HG02798 (cell line): ENCODE data around the gene PEF1.

Experiments
- ATAC-seq: cut with Tn5 transposase; IDR thresholded peaks from one replicate; pipeline ENCODE4 v1.9.1; 2021; ENCODE audit warnings: mild to moderate bottlenecking; ENCODE audit not compliant: unreplicated experiment, poor library complexity

PEF1 gene

DNA sequence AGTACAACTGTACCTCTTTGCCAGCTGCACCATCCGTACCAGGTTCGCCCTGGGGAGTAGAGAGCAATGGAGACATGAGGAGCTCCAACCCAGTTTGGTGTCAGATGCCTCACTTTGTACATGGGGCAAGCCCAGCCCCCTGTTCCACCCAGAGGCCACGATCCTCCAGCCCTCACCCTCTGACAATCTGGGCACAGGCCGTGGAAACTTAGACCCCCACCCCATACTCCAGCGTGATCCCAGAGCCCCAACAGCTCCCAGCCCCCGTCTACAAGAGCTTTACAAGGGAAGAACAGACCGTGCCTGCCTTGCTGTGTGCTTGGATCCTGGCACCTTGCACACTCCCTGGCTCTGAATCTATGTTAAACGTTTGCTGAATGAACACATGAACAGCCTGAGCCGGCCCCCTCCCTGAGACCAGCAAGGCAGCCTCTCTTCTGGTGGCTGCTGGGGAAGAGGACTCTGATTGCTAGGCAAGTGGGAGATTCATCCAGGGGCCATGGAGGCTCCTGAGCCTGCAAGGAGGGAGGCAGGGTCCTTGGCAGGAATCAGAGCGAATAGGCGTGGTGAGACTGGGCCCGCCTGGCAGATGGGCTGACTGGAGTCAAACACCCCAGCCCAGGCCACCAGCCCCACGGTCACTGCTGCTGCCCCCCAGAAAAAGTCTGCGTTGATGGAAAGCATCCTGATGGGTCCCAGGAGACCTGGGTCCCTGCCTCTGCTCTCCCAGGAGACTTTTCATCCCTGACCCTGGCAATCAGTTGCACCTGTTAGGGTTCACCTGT, 12.5 kb upstream of the PEF1 start:
- ATAC-seq, result no peak

DNA sequence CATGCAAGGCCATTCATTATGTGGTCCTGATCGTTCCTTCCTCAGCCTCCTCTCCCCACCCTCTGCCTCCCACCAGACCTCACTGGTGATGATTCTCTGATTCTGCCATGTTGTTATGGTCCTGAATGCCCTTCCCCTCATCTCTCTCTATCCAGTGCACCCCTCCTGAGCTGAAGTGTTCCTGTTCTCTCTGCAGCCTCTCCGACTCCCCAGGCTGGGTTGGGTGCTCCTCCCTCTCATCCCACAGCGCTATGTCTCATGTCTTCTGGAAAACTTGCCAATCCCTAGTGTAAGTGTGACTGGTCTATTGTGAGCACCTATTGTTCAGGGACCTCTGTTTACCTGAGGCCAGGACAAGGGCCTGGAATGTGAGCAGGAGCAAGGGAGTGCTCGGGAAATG, 11.1 kb upstream of the PEF1 start:
- ATAC-seq, result no peak

DNA sequence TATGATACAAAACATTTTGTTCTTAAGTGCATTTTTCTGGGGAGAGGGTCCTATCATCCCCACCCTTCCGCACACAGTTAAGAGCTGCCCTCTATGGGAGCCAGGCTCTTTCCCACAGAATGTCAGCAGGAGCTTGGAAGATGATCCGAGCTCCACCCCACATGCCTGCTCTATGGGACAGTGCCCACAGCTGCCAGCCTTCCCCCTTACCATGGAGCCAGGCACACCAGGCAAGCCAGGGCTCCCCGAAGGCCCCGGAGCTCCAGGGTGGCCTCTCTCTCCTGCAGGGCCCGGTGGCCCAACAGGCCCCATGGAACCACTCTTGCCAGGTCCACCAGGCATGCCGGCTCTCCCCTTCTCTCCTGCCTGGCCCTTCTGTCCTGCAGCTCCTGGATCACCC, 10.4 kb upstream of the PEF1 start:
- no peak for ATAC-seq

DNA sequence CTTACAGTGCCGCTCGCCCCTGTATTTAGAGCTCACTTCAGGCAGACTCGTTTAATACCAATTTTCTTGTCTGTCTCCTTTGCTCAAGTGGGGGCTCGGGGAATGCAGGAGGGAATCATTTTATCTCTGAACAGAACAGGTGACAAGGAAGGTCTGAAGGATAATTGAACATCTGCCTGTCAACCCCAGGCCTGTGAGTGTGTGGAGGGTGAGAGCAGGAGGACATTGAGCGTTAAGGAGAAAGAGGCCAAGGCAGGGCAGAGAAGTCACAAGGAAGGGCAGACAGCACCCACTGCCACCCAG, 9.7 kb upstream of the PEF1 start:
- no peak for ATAC-seq

DNA sequence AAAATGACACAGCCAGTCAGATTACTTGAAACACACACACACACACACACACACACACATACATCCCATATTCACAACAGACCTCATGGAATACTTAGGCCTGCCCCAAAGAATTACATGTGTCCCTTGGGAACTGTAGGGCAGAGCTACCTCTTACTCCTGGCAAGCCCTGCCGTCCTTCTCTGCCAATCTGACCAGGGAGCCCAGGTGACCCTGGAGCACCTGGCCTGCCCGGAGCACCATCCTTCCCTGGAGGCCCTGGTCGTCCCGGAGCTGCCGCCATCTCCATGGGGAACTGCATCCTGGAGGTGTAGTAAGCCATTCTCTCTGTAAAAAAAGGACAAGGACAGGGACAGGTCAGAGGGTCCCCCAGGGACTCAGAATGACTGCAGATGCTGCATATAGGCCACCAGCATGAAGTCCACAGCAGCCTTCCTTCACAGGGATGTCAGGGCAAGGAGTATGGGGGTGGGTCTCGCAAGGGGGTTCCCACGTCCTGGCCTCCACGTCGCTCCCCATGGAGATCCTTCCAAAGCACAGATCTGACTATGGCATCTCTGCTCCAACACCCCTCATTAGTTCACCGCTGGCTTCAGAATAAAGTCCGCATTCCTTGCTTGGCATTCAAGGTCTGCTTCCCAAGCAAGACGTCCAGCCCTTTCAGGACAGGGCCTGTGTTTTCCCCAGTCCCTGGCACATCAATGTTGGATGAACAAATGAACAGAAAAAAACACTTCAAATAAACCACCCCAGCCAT, 9.2 kb upstream of the PEF1 start:
- no peak for ATAC-seq

DNA sequence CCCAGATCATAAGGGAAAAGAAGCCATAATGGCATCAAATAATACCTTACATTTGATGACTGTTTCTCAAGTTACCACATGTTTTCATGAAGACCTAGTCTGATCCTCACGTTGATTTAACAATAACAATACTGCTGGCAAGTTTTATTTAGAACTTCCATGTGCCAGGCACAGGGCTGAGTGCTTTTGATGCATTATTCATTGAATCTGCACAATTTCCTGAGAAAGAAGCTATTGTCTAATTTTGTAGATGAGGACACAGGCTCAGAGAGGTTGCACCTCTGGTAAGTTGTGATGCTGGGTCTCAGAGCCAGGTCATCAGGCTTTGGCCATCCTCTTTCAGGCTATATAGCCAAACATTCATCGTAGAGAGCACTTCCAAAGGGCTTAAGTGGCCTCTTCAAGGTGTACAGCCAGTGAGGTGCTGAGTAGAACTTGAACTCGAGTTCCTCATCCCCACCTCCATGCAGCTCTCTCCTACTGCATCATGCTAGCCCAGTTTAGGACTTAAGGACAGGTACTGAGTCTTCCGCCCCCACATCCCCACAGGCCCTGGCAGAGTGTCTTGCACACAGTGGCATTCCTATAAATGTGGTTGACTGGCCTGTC, 8.3 kb upstream of the PEF1 start:
- ATAC-seq, result no peak

DNA sequence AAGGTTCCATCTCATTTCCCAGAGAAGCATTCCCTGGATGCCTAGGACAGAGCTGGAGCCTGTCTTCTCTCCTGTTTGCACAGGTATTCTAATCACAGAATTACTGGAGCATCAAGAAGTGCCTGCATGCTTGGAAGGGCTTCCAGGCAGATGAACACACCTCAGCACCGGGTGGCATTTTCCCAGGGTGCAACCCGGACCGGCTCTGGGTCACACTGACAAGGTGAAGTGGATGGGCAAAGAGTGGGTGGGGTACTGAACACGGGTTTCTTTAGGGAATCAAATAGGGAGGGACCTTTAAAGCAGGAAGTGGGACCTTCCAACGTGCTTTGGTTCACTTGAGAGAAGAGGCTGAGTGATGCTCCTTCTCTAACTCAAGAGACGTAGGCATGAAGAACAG, 7.1 kb upstream of the PEF1 start:
- no peak for ATAC-seq

DNA sequence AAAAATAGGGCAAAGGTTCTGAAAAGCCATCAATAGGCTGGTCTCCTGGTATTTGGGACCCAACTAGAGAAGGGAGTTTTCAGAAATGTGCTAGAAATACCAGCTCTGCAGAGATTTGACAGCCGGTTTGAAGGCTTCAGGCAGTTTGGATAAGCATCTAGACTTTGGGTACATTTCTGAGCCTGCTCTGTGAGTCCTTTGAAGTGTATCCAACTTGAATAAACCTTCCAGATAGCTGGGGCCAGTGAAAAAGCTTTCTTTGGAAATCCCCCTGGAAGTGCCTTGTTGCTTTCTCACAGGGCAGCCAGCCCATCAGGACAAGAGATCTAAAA, 6.4 kb upstream of the PEF1 start:
- ATAC-seq, result no peak

DNA sequence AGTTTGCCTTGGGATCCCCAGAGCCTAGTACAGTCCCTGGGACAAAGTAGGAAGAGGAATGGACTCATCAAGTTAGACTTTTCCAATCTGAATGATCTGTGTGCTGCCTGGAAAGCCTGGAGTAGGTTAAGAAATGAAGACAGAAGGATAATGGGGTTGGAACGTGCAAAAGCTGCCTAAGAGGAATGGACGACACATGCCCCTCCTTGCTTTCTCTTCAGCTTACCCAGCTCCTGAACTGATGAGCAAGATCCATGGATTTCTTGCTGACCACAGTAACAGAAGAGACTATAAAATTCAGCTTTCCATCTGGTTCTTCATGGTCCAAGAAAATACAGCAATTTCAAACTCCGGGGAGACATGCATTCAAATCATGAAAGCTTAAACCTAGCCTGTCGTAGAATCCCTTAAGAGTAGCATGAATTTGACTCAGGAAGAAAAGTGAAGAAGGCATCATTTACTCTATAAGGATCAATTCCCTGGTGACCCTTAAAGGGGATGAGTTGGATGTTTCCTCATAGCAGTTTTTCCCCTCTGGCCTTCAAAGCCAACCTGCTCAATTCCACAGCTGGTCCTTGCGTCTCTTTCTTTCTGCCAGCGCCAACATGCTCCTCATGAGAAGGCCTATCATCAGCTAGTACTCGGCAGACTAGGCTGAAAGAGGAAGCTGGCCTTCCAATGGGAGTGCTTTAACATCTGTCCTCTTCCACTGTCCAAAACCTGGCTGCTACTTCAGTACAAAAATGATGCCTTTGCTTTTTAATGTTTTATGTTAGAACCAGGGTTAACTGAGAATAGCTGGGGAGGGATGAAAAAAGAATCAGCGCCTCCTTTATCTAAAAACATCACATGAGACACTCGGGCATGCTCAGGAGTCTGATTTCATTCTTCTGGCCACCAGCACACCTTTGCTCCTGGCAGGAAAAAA, 5.7 kb upstream of the PEF1 start:
- no peak for ATAC-seq

DNA sequence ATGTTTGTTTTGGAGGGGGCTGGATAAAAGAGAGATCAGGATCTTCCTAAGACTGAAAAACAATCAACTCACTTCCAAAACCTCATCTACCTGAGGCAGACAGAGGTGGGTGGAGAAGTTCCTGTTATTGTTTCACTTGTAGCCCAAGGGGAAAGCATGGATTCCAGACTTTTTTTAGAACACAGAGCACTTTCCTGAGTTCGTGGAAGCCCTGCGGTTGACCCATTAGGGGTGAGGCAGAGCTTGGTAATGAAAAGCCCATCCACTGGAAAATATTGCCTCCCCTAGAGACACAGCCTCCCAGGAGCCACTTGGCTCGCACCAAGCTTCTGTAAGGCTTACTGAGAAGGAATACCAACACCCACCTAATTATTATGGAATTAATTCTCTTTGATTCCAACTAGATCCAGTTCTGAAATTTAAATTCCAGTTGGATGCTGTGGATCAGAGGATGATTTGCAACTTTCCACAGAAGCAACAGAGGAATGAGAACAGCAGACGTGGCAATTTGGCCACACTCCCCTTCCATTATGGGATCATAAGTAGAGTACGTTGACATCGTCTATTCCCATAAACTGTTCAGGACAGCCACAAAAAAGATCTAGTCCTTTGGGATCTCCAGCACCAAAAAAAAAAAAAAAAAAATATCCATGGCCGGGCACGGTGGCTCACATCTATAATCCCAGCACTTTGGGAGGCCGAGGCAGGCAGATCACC, 4.1 kb upstream of the PEF1 start:
- no peak for ATAC-seq

DNA sequence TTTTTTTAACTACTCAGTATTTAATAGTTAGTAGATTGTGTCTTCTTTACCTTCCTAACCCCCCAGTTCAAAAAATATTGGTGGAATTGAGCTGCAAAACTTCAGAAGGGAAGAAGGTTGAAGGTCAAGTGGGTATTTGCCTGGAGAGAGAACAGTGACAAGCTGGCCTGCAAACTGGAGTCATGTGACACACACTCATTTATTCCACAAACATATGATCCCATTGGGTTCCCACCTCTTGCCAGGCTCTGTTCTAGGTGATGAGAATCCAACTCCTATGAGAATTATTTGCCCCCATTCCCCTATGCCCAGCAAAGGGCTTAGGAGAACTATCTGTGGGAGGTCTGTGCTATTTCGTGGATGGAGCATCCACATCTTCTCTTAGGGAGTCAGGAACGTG, 3.5 kb upstream of the PEF1 start:
- no peak for ATAC-seq

DNA sequence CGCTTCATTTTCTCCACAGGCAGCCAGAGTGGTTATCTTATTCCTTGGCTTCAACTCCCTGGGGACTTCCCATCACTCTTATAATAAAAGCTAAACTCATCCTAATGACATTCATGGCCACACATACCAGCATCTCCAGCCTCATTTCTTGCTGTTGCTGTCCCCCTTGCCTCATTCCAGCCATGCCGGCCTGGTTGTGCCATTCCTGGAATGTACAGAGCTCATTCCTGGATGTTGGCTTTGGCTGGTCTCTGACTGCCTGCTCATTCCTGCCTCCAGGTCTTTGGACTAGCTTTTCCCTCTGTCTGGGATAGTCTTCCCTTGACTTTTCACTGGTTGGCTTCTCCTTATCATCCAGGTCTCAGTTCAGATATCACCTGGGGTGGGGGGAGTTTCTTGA, 2.4 kb upstream of the PEF1 start:
- no peak for ATAC-seq

DNA sequence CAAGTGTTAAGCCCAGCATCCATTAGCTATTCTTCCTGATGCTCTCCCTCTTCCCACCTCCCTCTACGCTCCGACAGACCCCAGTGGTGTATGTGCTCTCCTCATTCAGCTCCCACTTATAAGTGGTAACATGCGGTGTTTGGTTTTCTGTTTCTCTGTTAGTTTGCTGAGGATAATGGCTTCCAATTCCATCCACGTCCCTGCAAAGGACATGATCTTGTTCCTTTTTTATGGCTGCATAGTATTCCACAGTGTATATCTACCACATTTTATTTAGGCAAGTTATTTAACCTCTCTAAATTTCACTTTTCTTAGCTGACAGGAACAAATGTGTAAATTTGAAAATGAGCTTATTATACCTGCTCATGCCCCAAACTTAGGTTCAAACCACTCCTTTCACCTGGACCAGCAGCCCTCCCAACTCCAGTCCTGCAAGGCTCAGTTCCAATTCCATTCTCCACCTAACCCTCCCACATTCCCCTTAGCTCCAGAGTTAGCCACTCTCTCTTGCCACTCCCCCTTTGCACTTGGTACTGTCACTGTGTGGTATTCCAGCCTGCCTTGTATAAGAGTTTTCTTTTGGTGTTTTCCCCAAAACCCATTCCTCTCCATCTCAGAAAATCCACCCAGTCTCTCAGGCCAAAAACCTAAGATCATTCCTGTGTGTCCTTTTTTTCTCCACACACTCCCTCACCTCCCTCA, 1.7 kb upstream of the PEF1 start:
- ATAC-seq, result no peak

DNA sequence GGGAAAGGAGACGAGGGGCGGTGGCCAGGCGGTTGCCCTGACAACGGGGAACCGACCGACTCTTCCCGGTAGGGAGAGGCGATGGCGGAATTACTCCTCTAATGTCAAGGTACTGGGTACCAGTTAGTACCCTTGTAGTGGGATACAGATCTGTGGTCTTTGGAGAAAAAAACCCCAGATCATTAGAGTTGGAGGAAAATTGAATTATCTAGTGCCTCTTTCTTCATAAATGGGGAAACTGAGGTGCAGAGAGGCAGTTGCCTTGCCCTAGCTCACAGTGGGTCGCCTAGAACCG, 545 bp upstream of the PEF1 start:
- ATAC-seq, result no peak

DNA sequence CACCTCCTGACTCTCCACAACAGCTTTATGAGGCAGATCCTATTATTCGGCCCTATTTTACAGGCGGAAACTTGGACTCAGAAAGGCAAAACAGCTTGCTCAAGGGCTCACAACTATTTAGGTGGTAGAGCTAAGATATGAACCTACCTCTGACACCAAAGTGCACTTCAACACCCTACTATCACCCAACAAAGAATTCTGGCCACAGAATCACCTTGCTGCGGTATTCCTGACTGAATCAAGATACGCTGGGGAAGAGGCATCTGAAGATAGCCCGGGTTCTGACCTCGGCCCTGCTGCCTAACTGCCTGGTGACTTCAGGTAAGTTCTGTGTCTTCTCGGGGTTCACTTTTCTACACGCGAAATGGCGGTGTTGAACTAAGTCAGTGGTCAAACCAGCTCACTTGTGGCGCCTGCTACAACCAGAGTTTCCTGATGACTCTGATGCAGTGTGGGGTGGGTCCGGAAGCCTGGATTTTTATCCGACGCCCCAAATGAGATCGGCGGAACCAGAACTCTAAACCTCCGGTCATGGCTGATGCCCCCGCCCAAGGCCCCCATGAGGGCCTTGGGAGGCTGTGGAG, 608 bp downstream of the PEF1 start:
- ATAC-seq, result no peak

DNA sequence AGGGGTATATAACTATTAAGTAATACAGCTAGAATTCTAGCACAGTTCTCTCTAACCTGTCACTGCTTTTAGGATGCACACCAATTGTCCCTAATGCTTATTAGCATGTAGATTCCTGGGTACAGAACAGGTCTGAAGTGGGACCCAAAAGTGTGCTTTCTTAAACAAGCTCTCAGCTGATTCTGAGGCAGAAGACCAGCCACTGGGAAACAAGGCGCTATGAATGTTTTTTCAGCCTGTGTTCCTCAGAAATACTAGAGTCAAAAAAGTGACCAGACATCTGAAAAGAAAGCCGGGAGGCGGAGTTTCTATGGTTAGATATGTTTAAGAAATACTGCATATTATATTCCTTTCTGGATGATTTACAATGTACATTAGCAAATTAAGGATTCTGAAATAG, 1.8 kb downstream of the PEF1 start:
- ATAC-seq, result no peak

DNA sequence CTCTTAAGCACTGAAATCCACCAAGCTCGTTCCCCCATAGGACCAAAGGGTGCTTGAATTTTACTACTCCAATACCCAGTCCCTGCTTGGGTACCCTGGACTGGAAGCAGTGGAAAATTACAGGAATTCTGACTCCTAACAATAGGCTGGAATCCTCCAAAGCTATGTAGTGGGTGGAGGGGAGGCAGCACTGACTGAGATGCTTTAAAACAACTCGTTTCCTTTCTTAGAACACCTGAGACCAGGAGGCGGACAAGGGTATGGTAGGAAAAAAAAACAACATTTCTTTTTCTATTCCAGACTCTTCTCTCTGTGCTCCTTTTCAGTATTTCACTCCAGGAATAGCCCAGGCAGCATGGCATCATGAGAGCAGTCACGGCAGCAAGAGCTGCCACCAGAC, 2.3 kb downstream of the PEF1 start:
- ATAC-seq, result no peak

DNA sequence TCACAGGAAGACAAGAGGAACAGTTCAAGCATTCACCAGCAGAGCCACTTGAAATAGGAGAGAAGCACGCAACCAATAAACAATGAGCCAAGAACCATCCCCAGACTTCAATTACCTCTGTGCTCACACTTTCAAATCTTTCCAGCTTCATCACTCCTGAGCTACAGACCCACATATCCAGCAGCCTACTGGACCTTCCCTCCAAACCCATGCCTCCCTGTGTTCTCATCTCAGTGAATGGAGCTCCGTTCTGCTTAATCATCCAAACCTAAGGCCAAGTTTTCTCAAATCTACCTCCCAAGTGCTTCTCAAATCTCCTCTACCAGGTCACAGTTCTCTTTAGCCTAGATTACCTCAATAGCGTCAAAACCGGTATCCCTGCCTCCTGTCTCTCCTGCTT, 3.7 kb downstream of the PEF1 start:
- no peak for ATAC-seq

DNA sequence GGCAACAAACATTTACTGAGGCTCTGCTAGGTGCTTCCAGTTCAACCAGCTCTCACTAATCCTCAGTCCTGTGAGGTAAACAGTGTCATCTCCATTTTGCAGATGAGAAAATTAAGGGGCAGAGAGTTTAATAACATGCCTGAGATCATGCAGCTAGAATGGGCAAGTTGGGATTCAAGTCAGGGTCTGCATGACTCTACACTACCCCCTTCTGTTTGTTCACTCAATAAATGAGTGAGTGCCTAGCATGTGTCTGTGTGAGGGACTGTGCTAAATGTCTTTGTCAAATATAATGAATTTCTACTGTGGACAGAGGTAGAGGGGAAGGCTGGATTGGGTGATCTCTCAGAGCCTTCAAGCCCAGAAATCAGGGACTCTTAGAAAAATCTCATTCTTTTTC, 4.5 kb downstream of the PEF1 start:
- no peak for ATAC-seq

DNA sequence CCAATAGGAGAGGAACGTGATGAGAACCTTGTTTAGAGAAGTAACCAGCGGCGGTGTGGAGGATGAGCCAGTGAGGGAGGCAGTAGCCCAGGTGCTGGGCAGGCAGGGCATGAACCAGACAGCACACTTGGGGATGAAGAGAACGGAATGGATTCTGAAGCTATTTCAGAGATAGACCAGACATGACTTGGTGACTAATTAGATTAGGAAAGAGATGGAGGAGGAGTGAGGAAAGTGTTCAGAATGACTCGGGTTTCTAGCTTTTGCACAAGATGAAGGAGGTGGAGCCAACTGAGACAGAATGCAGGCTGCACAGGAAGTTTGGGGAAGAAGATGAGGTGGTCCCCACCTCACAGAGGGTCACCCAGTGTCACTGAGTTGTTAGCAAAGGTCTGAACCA, 5.1 kb downstream of the PEF1 start:
- no peak for ATAC-seq
